HG02623 (cell line): ENCODE results near the gene NIT1.

ENCODE experiments used
- ATAC-seq: cut with Tn5 transposase; IDR thresholded peaks from one replicate; pipeline ENCODE4 v1.9.1; 2021; ENCODE audit warnings: moderate library complexity; ENCODE audit not compliant: unreplicated experiment

NIT1 gene

DNA sequence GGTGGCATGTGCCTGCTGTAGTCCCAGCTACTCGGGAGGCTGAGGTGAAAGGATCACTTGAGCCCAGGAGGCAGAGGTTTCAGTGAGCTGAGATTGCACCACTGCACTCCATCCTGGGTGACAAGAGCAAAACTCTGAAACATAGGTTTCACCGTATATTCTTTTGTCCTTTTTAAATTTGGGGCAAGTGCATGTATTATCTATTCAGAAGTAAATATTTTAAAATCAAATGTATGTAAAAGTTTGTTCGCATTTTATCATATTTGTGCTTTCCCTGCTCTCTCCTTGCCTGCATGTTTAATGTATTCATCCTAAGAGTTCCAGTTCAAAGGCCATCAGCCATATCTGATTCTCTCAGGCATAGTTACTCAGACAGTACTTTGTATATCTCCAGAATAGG lies 27.9 kb downstream of the NIT1 start:
- ATAC-seq, result no peak

- ATAC-seq, result no peak
These were observed 35.3 kb downstream of the NIT1 start for GRCh38 chr1:161153176-161153575.

- peak; percentile 82 for ATAC-seq
These were observed 35.9 kb downstream of the NIT1 start, which contains the start of gene UFC1 for GRCh38 chr1:161153682-161154337. Gene UFC1 (plus strand): TSS chr1:161153978. CDS start chr1:161153998, 20 bp downstream.

DNA sequence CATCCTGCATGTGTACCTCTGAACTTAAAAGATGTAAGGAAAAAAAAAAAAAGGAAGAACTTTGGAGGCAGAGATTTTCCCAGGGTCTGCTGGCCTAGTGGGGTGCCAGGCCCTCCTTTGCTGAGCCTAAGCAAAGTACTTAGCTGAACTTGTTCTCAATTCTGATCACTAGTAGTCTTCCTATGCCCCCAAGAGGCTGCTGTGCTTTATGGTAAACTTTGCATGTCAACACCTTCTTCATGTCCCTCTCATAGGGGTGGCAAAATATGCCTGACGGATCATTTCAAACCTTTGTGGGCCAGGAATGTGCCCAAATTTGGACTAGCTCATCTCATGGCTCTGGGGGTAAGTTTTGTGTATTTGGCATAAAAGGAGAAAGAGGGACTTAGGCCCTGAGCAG lies 40.0 kb downstream of the NIT1 start:
- no peak for ATAC-seq

DNA sequence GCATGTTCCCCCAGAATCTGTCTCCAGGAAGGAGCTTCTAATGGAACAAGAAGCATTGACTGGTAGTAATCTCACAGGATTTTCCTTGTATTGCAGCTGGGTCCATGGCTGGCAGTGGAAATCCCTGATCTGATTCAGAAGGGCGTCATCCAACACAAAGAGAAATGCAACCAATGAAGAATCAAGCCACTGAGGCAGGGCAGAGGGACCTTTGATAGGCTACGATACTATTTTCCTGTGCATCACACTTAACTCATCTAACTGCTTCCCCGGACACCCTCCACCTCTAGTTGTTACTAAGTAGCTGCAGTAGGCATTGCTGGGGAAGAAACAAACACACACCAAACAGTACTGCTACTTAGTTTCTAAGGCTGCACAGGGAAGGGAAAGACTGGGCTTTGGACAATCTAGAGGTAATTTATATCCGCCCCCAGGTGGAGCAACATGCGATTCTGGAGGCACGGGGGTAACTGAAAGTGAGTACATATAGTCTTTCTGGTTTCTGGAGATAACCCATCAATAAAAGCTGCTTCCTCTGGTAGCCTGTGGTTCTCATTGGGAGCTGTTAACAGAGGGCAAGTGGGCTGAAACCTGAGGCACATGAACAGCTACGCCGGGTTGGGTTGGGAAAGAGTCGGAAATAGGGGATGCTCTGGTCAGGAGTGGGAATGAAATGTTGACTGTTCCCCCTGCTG lies 40.6 kb downstream of the NIT1 start:
- ATAC-seq, result no peak

- peak; percentile 82 for ATAC-seq
These were observed 41.4 kb downstream of the NIT1 start, which contains the start of gene USP21 for GRCh38 chr1:161159087-161159912. Gene USP21 (plus strand): TSS chr1:161159500. CDS start chr1:161160641, 1,141 bp downstream.

- no peak for ATAC-seq
These were observed 42.0 kb downstream of the NIT1 start for GRCh38 chr1:161159913-161160243.

DNA sequence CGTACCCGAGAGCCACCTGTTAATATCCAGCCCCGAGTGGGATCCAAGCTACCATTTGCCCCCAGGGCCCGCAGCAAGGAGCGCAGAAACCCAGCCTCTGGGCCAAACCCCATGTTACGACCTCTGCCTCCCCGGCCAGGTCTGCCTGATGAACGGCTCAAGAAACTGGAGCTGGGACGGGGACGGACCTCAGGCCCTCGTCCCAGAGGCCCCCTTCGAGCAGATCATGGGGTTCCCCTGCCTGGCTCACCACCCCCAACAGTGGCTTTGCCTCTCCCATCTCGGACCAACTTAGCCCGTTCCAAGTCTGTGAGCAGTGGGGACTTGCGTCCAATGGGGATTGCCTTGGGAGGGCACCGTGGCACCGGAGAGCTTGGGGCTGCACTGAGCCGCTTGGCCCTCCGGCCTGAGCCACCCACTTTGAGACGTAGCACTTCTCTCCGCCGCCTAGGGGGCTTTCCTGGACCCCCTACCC lies 42.8 kb downstream of the NIT1 start:
- no peak for ATAC-seq

GRCh38 chr1:161161652-161162051 lies 43.7 kb downstream of the NIT1 start:
- no peak for ATAC-seq

GRCh38 chr1:161162052-161162451 lies 44.1 kb downstream of the NIT1 start:
- ATAC-seq, result no peak

DNA sequence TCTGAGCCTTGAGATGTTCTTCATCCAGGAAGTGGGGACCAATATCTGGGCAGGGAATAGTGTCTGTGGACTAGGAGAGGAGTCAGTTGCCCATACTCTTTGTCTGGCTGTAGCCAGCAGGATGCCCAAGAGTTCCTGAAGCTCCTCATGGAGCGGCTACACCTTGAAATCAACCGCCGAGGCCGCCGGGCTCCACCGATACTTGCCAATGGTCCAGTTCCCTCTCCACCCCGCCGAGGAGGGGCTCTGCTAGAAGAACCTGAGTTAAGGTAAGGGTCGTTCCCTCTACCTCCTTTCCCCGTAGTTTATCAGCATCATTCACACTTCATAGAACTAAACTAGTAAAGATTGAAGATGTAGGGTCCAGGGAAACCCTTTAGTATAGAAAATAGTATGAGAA lies 44.9 kb downstream of the NIT1 start:
- ATAC-seq, result no peak

DNA sequence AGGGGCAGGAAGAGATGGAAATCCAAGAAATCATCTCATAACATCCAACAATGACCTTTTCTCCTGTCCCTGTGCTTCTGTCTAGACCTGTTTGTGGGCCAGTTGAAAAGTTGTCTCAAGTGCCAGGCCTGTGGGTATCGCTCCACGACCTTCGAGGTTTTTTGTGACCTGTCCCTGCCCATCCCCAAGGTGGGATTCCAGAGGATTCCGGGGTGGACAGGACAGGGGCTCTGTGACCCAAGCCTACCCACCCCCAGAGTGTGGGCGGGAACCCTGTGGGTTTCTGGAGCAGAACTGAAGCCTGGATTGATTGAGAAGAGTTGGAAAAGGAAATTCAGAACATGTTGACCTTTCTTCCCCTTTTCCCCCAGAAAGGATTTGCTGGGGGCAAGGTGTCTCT lies 45.9 kb downstream of the NIT1 start:
- no peak for ATAC-seq

- no peak for ATAC-seq
These were observed 47.2 kb downstream of the NIT1 start for GRCh38 chr1:161164901-161165610.

DNA sequence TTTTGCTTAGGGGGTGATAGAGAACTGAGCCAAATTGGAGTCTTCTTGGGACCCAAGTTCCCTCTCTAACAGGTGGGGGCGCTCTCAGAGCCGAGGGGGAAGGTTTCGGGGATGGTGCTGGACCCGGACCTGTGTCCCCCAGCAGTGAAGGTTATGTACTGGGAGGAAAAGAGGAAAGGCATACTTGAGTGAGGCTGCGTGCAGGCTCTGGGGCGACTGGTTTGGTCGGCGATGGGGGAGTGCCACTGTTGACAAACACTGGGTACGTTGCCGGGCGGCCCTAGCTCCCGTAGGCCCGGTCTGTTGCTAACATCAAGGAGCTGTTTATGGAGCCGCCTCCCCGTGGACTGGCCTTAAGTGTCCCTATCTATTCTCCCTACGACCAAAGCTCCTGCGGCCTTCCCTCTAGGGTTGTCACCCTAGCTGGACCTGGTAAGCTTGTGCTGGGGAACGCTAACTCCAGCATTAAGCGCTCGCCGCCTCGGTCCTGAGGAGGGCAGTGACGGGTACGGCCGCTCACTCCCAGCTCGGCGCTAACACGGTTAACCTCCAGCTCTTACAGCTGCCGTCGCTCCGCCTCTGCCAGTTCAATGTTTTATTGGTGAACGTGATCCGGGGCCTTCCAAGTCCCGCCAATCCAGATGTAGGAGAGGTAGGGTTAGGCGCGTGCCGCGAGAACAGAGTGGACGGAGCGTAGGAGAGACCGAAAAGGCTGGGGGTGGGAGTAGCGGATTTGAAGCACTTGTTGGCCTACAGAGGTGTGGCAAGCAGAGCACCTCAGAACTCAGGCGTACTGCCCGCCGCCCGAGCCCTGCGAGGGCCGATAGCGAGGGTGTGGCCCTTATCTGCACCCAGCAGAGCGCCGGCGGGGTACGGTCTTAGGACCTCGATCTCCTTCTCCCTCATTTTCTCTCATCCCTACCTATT lies 48.1 kb downstream of the NIT1 start, which contains the start of gene PPOX:
PPOX (plus strand) TSS at position 685 of the 927 bp plus-strand sequence. CDS start 422 bp downstream, outside the sequence.
- peak; percentile 93 for ATAC-seq

DNA sequence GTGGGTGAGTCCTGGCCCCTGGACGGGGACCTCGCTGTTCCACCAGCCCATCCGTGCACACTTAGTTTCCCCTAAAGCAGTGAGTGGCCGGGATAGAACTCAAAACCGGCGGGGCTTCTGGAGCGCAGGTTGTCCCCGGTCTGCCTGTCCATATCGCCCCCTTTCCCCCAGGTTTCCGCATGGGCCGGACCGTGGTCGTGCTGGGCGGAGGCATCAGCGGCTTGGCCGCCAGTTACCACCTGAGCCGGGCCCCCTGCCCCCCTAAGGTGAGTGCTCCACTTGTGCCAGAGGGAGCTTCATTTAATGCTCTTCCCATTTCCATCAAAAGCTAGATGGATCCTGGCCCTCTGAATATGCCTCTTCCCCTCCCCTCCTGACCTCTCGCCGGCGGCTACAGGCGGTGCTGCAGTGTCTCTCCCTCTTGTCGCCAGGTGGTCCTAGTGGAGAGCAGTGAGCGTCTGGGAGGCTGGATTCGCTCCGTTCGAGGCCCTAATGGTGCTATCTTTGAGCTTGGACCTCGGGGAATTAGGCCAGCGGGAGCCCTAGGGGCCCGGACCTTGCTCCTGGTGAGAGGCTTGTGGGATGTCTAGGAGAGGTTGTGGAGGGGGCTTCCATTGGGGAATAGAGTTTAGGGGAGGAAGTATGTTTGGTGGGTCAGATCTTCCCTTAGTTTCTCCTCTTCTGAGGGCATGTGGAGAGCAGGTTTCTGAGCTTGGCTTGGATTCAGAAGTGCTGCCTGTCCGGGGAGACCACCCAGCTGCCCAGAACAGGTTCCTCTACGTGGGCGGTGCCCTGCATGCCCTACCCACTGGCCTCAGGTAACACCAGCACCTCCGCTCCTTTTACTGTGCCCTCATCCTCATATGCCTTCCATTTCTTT lies 49.0 kb downstream of the NIT1 start:
- ATAC-seq, result no peak

DNA sequence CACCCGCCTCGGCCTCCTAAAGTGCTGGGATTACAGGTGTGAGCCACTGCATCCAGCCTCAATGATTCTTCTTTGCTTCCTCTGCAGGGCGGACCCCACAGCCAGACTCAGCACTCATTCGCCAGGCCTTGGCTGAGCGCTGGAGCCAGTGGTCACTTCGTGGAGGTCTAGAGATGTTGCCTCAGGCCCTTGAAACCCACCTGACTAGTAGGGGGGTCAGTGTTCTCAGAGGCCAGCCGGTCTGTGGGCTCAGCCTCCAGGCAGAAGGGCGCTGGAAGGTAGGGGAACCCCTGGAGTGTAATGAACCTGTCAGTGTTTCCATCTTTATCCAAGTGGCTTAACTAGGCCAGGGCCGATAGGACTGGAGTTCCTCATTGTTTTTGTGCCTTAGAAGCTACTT lies 51.0 kb downstream of the NIT1 start:
- ATAC-seq, result no peak
